IMR-90 (cell line): ENCODE results near the gene LHFPL3. TPM values are rescaled to one million over a fixed set of nuclear protein-coding genes. Genes with fewer than 3 reads are reported as not detected.

ENCODE experiments used
- ATAC-seq: fragments of 200-7000 bp; cut with Tn5 transposase; 2 replicates; pipeline ENCODE4 v1.9.1; 2020; ENCODE audit warnings: low read depth, mild to moderate bottlenecking, moderate library complexity
- BruUV-seq: library from RNA; stranded (reverse); fragments of 400-500 nt; replicated peaks from 2 replicates; lab custom pipeline; 2021; lab: Mats Ljungman, UMichigan
- CTCF ChIA-PET: fragments of 300-600 bp; formaldehyde crosslinking; extraction: SDS; loops from one replicate; lab custom pipeline; 2021; ENCODE audit warnings: antibody characterized with exemption; lab: Yijun Ruan, JAX
- POLR2A ChIA-PET: fragments of 300-600 bp; sonication (Branson Sonifier 250); formaldehyde crosslinking; loops from one replicate; lab custom pipeline; 2022; ENCODE audit warnings: antibody characterized with exemption; ENCODE audit not compliant: unreplicated experiment; lab: Charles Lee
- DNase-seq: peaks from one replicate; pipeline ENCODE4 v3.0.0; 2013
- H2AFZ ChIP-seq: replicated peaks from 2 replicates; pipeline ENCODE3; 2013; ENCODE audit warnings: low read length, mild to moderate bottlenecking; ENCODE audit not compliant: poor library complexity
- H2AK5ac ChIP-seq: 2 replicates; pipeline ENCODE4 v1.6.1; 2013; ENCODE audit warnings: low read depth, low read length, inconsistent platforms
- H2AK9ac ChIP-seq: replicated peaks from 2 replicates; pipeline ENCODE3; 2013; ENCODE audit warnings: mild to moderate bottlenecking, low read depth, low read length, moderate library complexity; ENCODE audit not compliant: poor library complexity
- H2BK120ac ChIP-seq: 2 replicates; pipeline ENCODE4 v1.6.1; 2013; ENCODE audit warnings: low read depth, low read length, inconsistent platforms
- H2BK15ac ChIP-seq: 3 replicates; pipeline ENCODE4 v1.6.1; 2013; ENCODE audit warnings: low read depth, low read length, inconsistent platforms
- H2BK20ac ChIP-seq: 2 replicates; pipeline ENCODE4 v1.6.1; 2013; ENCODE audit warnings: low read depth, mild to moderate bottlenecking, inconsistent platforms, low read length, moderate library complexity
- H2BK5ac ChIP-seq: 2 replicates; pipeline ENCODE4 v1.6.1; 2013; ENCODE audit warnings: mild to moderate bottlenecking, low read depth, low read length, inconsistent platforms; ENCODE audit not compliant: poor library complexity, severe bottlenecking
- H3K14ac ChIP-seq: replicated peaks from 2 replicates; pipeline ENCODE4 v1.6.1; 2013; ENCODE audit warnings: low read depth, low read length, inconsistent platforms
- H3K18ac ChIP-seq: 2 replicates; pipeline ENCODE4 v1.6.1; 2013; ENCODE audit warnings: low read depth, low read length, control low read depth
- H3K23ac ChIP-seq: 2 replicates; pipeline ENCODE4 v1.6.1; 2013; ENCODE audit warnings: low read depth, low read length, inconsistent platforms
- H3K27ac ChIP-seq: 2 replicates; pipeline ENCODE4 v1.5.1; 2013; ENCODE audit warnings: mild to moderate bottlenecking, control low read depth, low read length; ENCODE audit not compliant: insufficient read depth
- H3K27me3 ChIP-seq: 2 replicates; pipeline ENCODE4 v1.6.1; 2013; ENCODE audit warnings: low read length; ENCODE audit not compliant: control insufficient read depth, insufficient read depth
- H3K36me3 ChIP-seq: 2 replicates; pipeline ENCODE4 v1.6.1; 2013; ENCODE audit warnings: low read length, mixed read lengths; ENCODE audit not compliant: control insufficient read depth, insufficient read depth
- H3K4ac ChIP-seq: 2 replicates; pipeline ENCODE4 v1.6.1; 2013; ENCODE audit warnings: low read depth, low read length, inconsistent platforms
- H3K4me1 ChIP-seq: 2 replicates; pipeline ENCODE4 v1.6.1; 2013; ENCODE audit warnings: low read length, mixed read lengths; ENCODE audit not compliant: control insufficient read depth, insufficient read depth
- H3K4me2 ChIP-seq: 2 replicates; pipeline ENCODE4 v1.6.1; 2013; ENCODE audit warnings: low read depth, mild to moderate bottlenecking, control low read depth, low read length, moderate library complexity
- H3K4me3 ChIP-seq: 2 replicates; pipeline ENCODE4 v1.5.1; 2013; ENCODE audit warnings: low read depth, mild to moderate bottlenecking, control low read depth, low read length, moderate library complexity; ENCODE audit not compliant: insufficient read depth
- H3K56ac ChIP-seq: 2 replicates; pipeline ENCODE4 v1.6.1; 2013; ENCODE audit warnings: low read length, inconsistent platforms; ENCODE audit not compliant: insufficient read depth; ENCODE audit errors: extremely low read depth
- H3K79me1 ChIP-seq, 2 experiments: 2 replicates each; pipeline ENCODE4 v1.6.1; 2013; ENCODE audit warnings: low read length in 2 of 2, inconsistent platforms in 1 of 2, low read depth in 1 of 2
- H3K9ac ChIP-seq: 2 replicates; pipeline ENCODE4 v1.6.1; 2013; ENCODE audit warnings: low read depth, low read length, control low read depth
- H3K9me1 ChIP-seq: 2 replicates; pipeline ENCODE4 v1.6.1; 2013; ENCODE audit warnings: low read length, inconsistent platforms; ENCODE audit not compliant: insufficient read depth
- H3K9me3 ChIP-seq: 2 replicates; pipeline ENCODE4 v1.6.1; 2013; ENCODE audit warnings: low read length; ENCODE audit not compliant: control insufficient read depth, insufficient read depth
- H4K20me1 ChIP-seq: 2 replicates; pipeline ENCODE4 v1.6.1; 2013; ENCODE audit warnings: low read length, inconsistent platforms; ENCODE audit not compliant: insufficient read depth
- H4K5ac ChIP-seq: 2 replicates; pipeline ENCODE4 v1.6.1; 2013; ENCODE audit warnings: mild to moderate bottlenecking, low read depth, low read length, control low read depth
- H4K8ac ChIP-seq, 2 experiments: 2 replicates each; pipeline ENCODE4 v1.6.1; 2013; ENCODE audit warnings: low read depth in 2 of 2, low read length in 2 of 2, control low read depth in 1 of 2, inconsistent platforms in 1 of 2
- H4K91ac ChIP-seq: 2 replicates; pipeline ENCODE4 v1.6.1; 2013; ENCODE audit warnings: low read depth, low read length, inconsistent platforms; ENCODE audit not compliant: insufficient read depth
- BHLHE40 ChIP-seq: fragments of 150-350 bp; IDR thresholded peaks from 2 replicates; pipeline ENCODE4 v1.6.1; 2016; ENCODE audit warnings: mild to moderate bottlenecking, low read depth, low read length
- MAFK ChIP-seq: IDR thresholded peaks from 2 replicates; pipeline ENCODE4 v1.6.1; 2012; ENCODE audit warnings: low read depth, low read length, improper control_type of control experiment
- WGBS, 2 experiments: methylation state at CpG; one replicate each; pipeline versions ENCODE4 v1.1.5 to v1.1.7; 2013; ENCODE audit warnings: missing lambda C conversion rate in 2 of 2; ENCODE audit not compliant: insufficient read length in 1 of 2; ENCODE audit errors: extremely low coverage in 2 of 2; 5-methylcytosine and 5-hydroxymethylcytosine counted together
- dilution Hi-C: fragments of 300-500 bp; cut with HindIII; formaldehyde crosslinking; loops from one replicate; pipeline ENCODE4 v1.14.3; 2018; ENCODE audit warnings: low sequenced_read_pairs; ENCODE audit not compliant: unreplicated experiment
- in situ Hi-C: fragments of 300-500 bp; cut with MboI; formaldehyde crosslinking; loops from 3 replicates; pipeline ENCODE4 v1.14.3; 2019; ENCODE audit warnings: low sequenced_read_pairs, inconsistent platforms, mixed read lengths
- intact Hi-C: fragments of 100-400 bp; cut with micrococcal nuclease; formaldehyde crosslinking; loops from 2 replicates; pipeline ENCODE4 v1.10.0; 2022
- polyA plus RNA-seq, 3 experiments: library from polyadenylated mRNA; depleted of rRNA; stranded (reverse); fragments of >200 nt; gene quantifications; 2 replicates each; pipeline ENCODE4 v1.2.3, GENCODE V29; 2012; ENCODE audit warnings: low replicate concordance in 1 of 3
- total RNA-seq: library from RNA; depleted of rRNA; stranded (reverse); fragments of >200 nt; gene quantifications from 2 replicates; pipeline ENCODE4 v1.2.3, GENCODE V29; 2012

The LHFPL3 gene
- total and polyA plus RNA-seq, 2 of the 4 experiments (the other 2 are of a cell fraction), result not detected

- ChIA-PET CTCF (no interaction called here), POLR2A (no interaction called here)
- Histone ChIP-seq H3K27ac (no peak overlapping the region), H3K9me3 (peaks cover 5% of the 10 kb centered on the region; the same call in 1 of the 2 replicates), H3K4me2 (no peak overlapping the region), H3K79me1 (no peaks in the 10 kb centered on the region), H2BK15ac (no peak overlapping the region), H4K5ac (no peak overlapping the region), H2AK5ac (no peak overlapping the region), H2AFZ (no peak overlapping the region), H2BK120ac (no peak overlapping the region), H3K4me3 (no peak overlapping the region), H2BK20ac (no peak overlapping the region), H4K20me1 (no peaks in the 10 kb centered on the region), H3K9me1 (no peaks in the 10 kb centered on the region), H2AK9ac (no peak overlapping the region), H3K14ac (no peak overlapping the region), H4K8ac (no peak overlapping the region), H2BK5ac (no peak overlapping the region), H4K91ac (no peak overlapping the region), H3K56ac (no peak overlapping the region), H3K4me1 (no peaks in the 10 kb centered on the region), H3K23ac (no peak overlapping the region), H3K36me3 (no peaks in the 10 kb centered on the region), H3K4ac (no peak overlapping the region), H3K18ac (no peak overlapping the region), H3K9ac (no peak overlapping the region), H3K27me3 (no peaks in the 10 kb centered on the region)
- intact Hi-C loops, result no loop called here
- in situ Hi-C loops, result no loop called here
- dilution Hi-C loops, result no loop called here
- DNase-seq, result no peak
- TF ChIP-seq BHLHE40 (no peak), MAFK (no peak)
- no peak for ATAC-seq
- no TSS peak for BruUV-seq
- WGBS, 2 experiments, result no CpG with 5 or more reads among the region's 3 CpGs
Observed at GRCh38 chr7:104412911-104413310, 84.5 kb downstream of the LHFPL3 start.
